Tibial nerve (tissue), 4 donors: ENCODE results near the gene PLCB1.

Experiments used
- EP300 ChIP-seq, 2 donors: sonication (generic); formaldehyde crosslinking; IDR thresholded peaks; one replicate each; pipeline ENCODE4 v1.6.1; 2017; ENCODE audit warnings: antibody characterized with exemption in 2 of 2, mild to moderate bottlenecking in 1 of 2
- POLR2A ChIP-seq, 2 donors: fragments of 450-650 bp; IDR thresholded peaks; one replicate each; pipeline ENCODE4 v1.6.1; 2017; ENCODE audit warnings: antibody characterized with exemption in 2 of 2, mild to moderate bottlenecking in 2 of 2, moderate library complexity in 2 of 2
- TF ChIP-seq, protein P1 (sequence below), 5 experiments: fragments of 200-600 bp in 3 of 5; fragments of 450-650 bp in 2 of 5; sonication (generic) in 3 of 5; IDR thresholded peaks; one replicate each; pipeline ENCODE4 v1.5.1; 2016 to 2019; ENCODE audit warnings: antibody characterized with exemption in 5 of 5, mild to moderate bottlenecking in 3 of 5, moderate library complexity in 2 of 5

DNA sequence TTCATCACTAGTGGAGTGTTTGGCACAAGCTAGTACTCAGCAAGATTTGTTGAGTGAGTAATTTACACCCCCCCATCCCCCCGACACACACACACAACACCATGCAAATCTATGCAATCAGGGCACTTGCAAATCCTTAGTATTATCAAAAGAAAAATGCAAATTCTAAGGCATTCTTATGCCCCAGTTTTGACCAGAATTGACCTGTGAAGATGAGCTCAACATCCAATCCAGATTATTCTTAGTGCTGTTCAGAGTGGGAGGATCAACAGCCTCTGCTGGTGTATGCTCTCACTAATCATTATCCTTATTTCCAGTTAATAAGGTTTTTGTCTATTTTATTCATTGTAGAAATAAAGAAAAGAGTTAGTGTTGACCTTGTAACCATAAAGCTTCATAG, 185.4 kb downstream of the PLCB1 start:
- TF ChIP-seq, protein P1, sequence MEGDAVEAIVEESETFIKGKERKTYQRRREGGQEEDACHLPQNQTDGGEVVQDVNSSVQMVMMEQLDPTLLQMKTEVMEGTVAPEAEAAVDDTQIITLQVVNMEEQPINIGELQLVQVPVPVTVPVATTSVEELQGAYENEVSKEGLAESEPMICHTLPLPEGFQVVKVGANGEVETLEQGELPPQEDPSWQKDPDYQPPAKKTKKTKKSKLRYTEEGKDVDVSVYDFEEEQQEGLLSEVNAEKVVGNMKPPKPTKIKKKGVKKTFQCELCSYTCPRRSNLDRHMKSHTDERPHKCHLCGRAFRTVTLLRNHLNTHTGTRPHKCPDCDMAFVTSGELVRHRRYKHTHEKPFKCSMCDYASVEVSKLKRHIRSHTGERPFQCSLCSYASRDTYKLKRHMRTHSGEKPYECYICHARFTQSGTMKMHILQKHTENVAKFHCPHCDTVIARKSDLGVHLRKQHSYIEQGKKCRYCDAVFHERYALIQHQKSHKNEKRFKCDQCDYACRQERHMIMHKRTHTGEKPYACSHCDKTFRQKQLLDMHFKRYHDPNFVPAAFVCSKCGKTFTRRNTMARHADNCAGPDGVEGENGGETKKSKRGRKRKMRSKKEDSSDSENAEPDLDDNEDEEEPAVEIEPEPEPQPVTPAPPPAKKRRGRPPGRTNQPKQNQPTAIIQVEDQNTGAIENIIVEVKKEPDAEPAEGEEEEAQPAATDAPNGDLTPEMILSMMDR (IDR thresholded peaks at IDR 0.05): no peak
- TF ChIP-seq POLR2A (IDR thresholded peaks at IDR 0.05) (no peak), EP300 (IDR thresholded peaks at IDR 0.05) (no peak)
